ENCODE data around the gene EDC4.
A peak's percentile ranks its signal among the peaks of the same experiment; 100 is the strongest.
"Not testable (repeated sequence)": the region's sequence is repeated elsewhere in the genome, so short reads cannot be mapped to it uniquely, and the experiment has no call there.

The EDC4 gene

GRCh38 chr16:67892899-67893742 is 20.3 kb downstream of the EDC4 start, which contains the start of gene PSKH1:
Gene PSKH1, plus strand, starts transcription at chr16:67893254. Its CDS starts 15,496 bp downstream, at chr16:67908750.
- peak within 1 kb of the TSS; percentile 92 for H3K27ac ChIP-seq (ENCODE audit: low read length)
- no peaks in the 10 kb centered on the region for H3K36me3 ChIP-seq (ENCODE audit: control insufficient read depth in 1 of 2, insufficient read depth in 2 of 2, low read length in 2 of 2)
- H3K4me1 ChIP-seq (ENCODE audit: control insufficient read depth in 1 of 2, insufficient read depth in 2 of 2, low read length in 2 of 2) = peaks cover 15 to 31% of the 10 kb centered on the region in 2 donors
- H3K9me3 ChIP-seq (ENCODE audit: control insufficient read depth in 1 of 2, low read length in 2 of 2) = no peaks in the 10 kb centered on the region
- H3K4me3 ChIP-seq (ENCODE audit: low read depth in 1 of 2, low read length in 2 of 2) = peak within 1 kb of the TSS; percentile 85 to 95
- H3K27me3 ChIP-seq (ENCODE audit: low read depth, low read length) = no peaks in the 10 kb centered on the region

- no peaks in the 10 kb centered on the region for H3K36me3 ChIP-seq (ENCODE audit: control insufficient read depth in 1 of 2, insufficient read depth in 2 of 2, low read length in 2 of 2)
- peak overlapping the region; percentile 85 to 95 for H3K4me3 ChIP-seq (ENCODE audit: low read depth in 1 of 2, low read length in 2 of 2)
- H3K27ac ChIP-seq (ENCODE audit: low read length) = peak overlapping the region; percentile 92
- H3K4me1 ChIP-seq (ENCODE audit: control insufficient read depth in 1 of 2, insufficient read depth in 2 of 2, low read length in 2 of 2) = peaks cover 15 to 31% of the 10 kb centered on the region in 2 donors
- no peaks in the 10 kb centered on the region for H3K27me3 ChIP-seq (ENCODE audit: low read depth, low read length)
- H3K9me3 ChIP-seq (ENCODE audit: control insufficient read depth in 1 of 2, low read length in 2 of 2) = no peaks in the 10 kb centered on the region
Measured at GRCh38 chr16:67893743-67894399, 21.0 kb downstream of the EDC4 start.

GRCh38 chr16:67897231-67897630 is 24.4 kb downstream of the EDC4 start:
- no peaks in the 10 kb centered on the region for H3K9me3 ChIP-seq (ENCODE audit: control insufficient read depth in 1 of 2, low read length in 2 of 2)
- peaks cover 15 to 31% of the 10 kb centered on the region in 2 donors for H3K4me1 ChIP-seq (ENCODE audit: control insufficient read depth in 1 of 2, insufficient read depth in 2 of 2, low read length in 2 of 2)
- H3K27ac ChIP-seq (ENCODE audit: low read length) = no peak overlapping the region
- H3K4me3 ChIP-seq (ENCODE audit: low read depth in 1 of 2, low read length in 2 of 2) = no peak overlapping the region
- H3K36me3 ChIP-seq (ENCODE audit: control insufficient read depth in 1 of 2, insufficient read depth in 2 of 2, low read length in 2 of 2) = no peaks in the 10 kb centered on the region
- H3K27me3 ChIP-seq (ENCODE audit: low read depth, low read length) = no peaks in the 10 kb centered on the region

GRCh38 chr16:67901734-67902133 is 28.9 kb downstream of the EDC4 start:
- Histone ChIP-seq H3K36me3 (ENCODE audit: control insufficient read depth in 1 of 2, insufficient read depth in 2 of 2, low read length in 2 of 2) (peaks cover 0 to 5% of the 10 kb centered on the region in 2 donors), H3K9me3 (ENCODE audit: control insufficient read depth in 1 of 2, low read length in 2 of 2) (no peaks in the 10 kb centered on the region), H3K27ac (ENCODE audit: low read length) (no peak overlapping the region), H3K4me1 (ENCODE audit: control insufficient read depth in 1 of 2, insufficient read depth in 2 of 2, low read length in 2 of 2) (peaks cover 2 to 10% of the 10 kb centered on the region in 2 donors), H3K27me3 (ENCODE audit: low read depth, low read length) (no peaks in the 10 kb centered on the region), H3K4me3 (ENCODE audit: low read depth in 1 of 2, low read length in 2 of 2) (no peak overlapping the region)

- Histone ChIP-seq H3K9me3 (ENCODE audit: control insufficient read depth in 1 of 2, low read length in 2 of 2) (no peaks in the 10 kb centered on the region), H3K27ac (ENCODE audit: low read length) (no peak overlapping the region), H3K4me1 (ENCODE audit: control insufficient read depth in 1 of 2, insufficient read depth in 2 of 2, low read length in 2 of 2) (peaks cover 0 to 3% of the 10 kb centered on the region in 2 donors), H3K36me3 (ENCODE audit: control insufficient read depth in 1 of 2, insufficient read depth in 2 of 2, low read length in 2 of 2) (peaks cover 0 to 5% of the 10 kb centered on the region in 2 donors), H3K4me3 (ENCODE audit: low read depth in 1 of 2, low read length in 2 of 2) (no peak overlapping the region), H3K27me3 (ENCODE audit: low read depth, low read length) (no peaks in the 10 kb centered on the region)
Measured at GRCh38 chr16:67902831-67903230, 30.0 kb downstream of the EDC4 start.

GRCh38 chr16:67907397-67908180 is 34.7 kb downstream of the EDC4 start:
- no peak overlapping the region for H3K27ac ChIP-seq (ENCODE audit: low read length)
- peaks cover 0 to 2% of the 10 kb centered on the region in 2 donors for H3K4me1 ChIP-seq (ENCODE audit: control insufficient read depth in 1 of 2, insufficient read depth in 2 of 2, low read length in 2 of 2)
- no peaks in the 10 kb centered on the region for H3K9me3 ChIP-seq (ENCODE audit: control insufficient read depth in 1 of 2, low read length in 2 of 2)
- H3K36me3 ChIP-seq (ENCODE audit: control insufficient read depth in 1 of 2, insufficient read depth in 2 of 2, low read length in 2 of 2) = peaks cover 14 to 34% of the 10 kb centered on the region in 2 donors
- H3K27me3 ChIP-seq (ENCODE audit: low read depth, low read length) = no peaks in the 10 kb centered on the region
- no peak overlapping the region for H3K4me3 ChIP-seq (ENCODE audit: low read depth in 1 of 2, low read length in 2 of 2)

GRCh38 chr16:67909056-67909742 is 36.3 kb downstream of the EDC4 start:
- peaks cover 19 to 34% of the 10 kb centered on the region in 2 donors for H3K36me3 ChIP-seq (ENCODE audit: control insufficient read depth in 1 of 2, insufficient read depth in 2 of 2, low read length in 2 of 2)
- no peaks in the 10 kb centered on the region for H3K4me1 ChIP-seq (ENCODE audit: control insufficient read depth in 1 of 2, insufficient read depth in 2 of 2, low read length in 2 of 2)
- H3K27me3 ChIP-seq (ENCODE audit: low read depth, low read length) = no peaks in the 10 kb centered on the region
- no peak overlapping the region for H3K27ac ChIP-seq (ENCODE audit: low read length)
- H3K4me3 ChIP-seq (ENCODE audit: low read depth in 1 of 2, low read length in 2 of 2) = no peak overlapping the region
- H3K9me3 ChIP-seq (ENCODE audit: control insufficient read depth in 1 of 2, low read length in 2 of 2) = no peaks in the 10 kb centered on the region

GRCh38 chr16:67910158-67910557 is 37.3 kb downstream of the EDC4 start:
- peaks cover 19 to 34% of the 10 kb centered on the region in 2 donors for H3K36me3 ChIP-seq (ENCODE audit: control insufficient read depth in 1 of 2, insufficient read depth in 2 of 2, low read length in 2 of 2)
- H3K27ac ChIP-seq (ENCODE audit: low read length) = no peak overlapping the region
- no peaks in the 10 kb centered on the region for H3K4me1 ChIP-seq (ENCODE audit: control insufficient read depth in 1 of 2, insufficient read depth in 2 of 2, low read length in 2 of 2)
- H3K9me3 ChIP-seq (ENCODE audit: control insufficient read depth in 1 of 2, low read length in 2 of 2) = no peaks in the 10 kb centered on the region
- H3K4me3 ChIP-seq (ENCODE audit: low read depth in 1 of 2, low read length in 2 of 2) = no peak overlapping the region
- H3K27me3 ChIP-seq (ENCODE audit: low read depth, low read length) = no peaks in the 10 kb centered on the region

- Histone ChIP-seq H3K36me3 (ENCODE audit: control insufficient read depth in 1 of 2, insufficient read depth in 2 of 2, low read length in 2 of 2) (peaks cover 7 to 24% of the 10 kb centered on the region in 2 donors), H3K27ac (ENCODE audit: low read length) (no peak overlapping the region), H3K9me3 (ENCODE audit: control insufficient read depth in 1 of 2, low read length in 2 of 2) (no peaks in the 10 kb centered on the region)
Measured at GRCh38 chr16:67914758-67915495, 42.1 kb downstream of the EDC4 start.

GRCh38 chr16:67915496-67915769 is 42.6 kb downstream of the EDC4 start:
- H3K4me1 ChIP-seq (ENCODE audit: control insufficient read depth in 1 of 2, insufficient read depth in 2 of 2, low read length in 2 of 2) = peaks cover 0 to 25% of the 10 kb centered on the region in 2 donors
- H3K27me3 ChIP-seq (ENCODE audit: low read depth, low read length); H3K4me3 ChIP-seq (ENCODE audit: low read depth in 1 of 2, low read length in 2 of 2); H3K27ac ChIP-seq (ENCODE audit: low read length); H3K9me3 ChIP-seq (ENCODE audit: control insufficient read depth in 1 of 2, low read length in 2 of 2): not testable (repeated sequence)
- H3K36me3 ChIP-seq (ENCODE audit: control insufficient read depth in 1 of 2, insufficient read depth in 2 of 2, low read length in 2 of 2) = peaks cover 5 to 19% of the 10 kb centered on the region in 2 donors

More at GRCh38 chr16:67914758-67915495, 42.1 kb downstream of the EDC4 start:
- Histone ChIP-seq H3K27me3 (ENCODE audit: low read depth, low read length) (no peaks in the 10 kb centered on the region), H3K4me3 (ENCODE audit: low read depth in 1 of 2, low read length in 2 of 2) (no peak overlapping the region), H3K4me1 (ENCODE audit: control insufficient read depth in 1 of 2, insufficient read depth in 2 of 2, low read length in 2 of 2) (peaks cover 0 to 25% of the 10 kb centered on the region in 2 donors)
